K562 (cell line): ENCODE data around the gene DOK4. TPM values are rescaled to one million over a fixed set of nuclear protein-coding genes. Genes with fewer than 3 reads are reported as not detected.

ENCODE experiments used
- ATAC-seq: fragments of 200-7000 bp; cut with Tn5 transposase; 3 replicates; pipeline ENCODE4 v1.9.1; 2020; ENCODE audit warnings: moderate library complexity
- BruUV-seq: library from RNA; stranded (reverse); fragments of 400-500 nt; replicated peaks from 2 replicates; lab custom pipeline; 2021; lab: Mats Ljungman, UMichigan
- CTCF ChIA-PET: fragments of 300-600 bp; formaldehyde crosslinking; extraction: SDS; loops from one replicate; lab custom pipeline; 2021; ENCODE audit warnings: low intra/inter-chr PET ratio; lab: Yijun Ruan, JAX
- POLR2A ChIA-PET: fragments of 300-600, 350-650 bp; sonication (Branson Sonifier 250); formaldehyde crosslinking; extraction: SDS; loops from one replicate; lab custom pipeline; 2021; ENCODE audit warnings: antibody characterized with exemption, inconsistent platforms; lab: Yijun Ruan, JAX
- DNase-seq, 4 experiments: peaks; one replicate each; pipeline versions ENCODE4 v3.0.0 to v3.0.0-alpha.2; 2011 to 2018; ENCODE audit warnings: low spot score in 3 of 4, mixed read lengths in 3 of 4; ENCODE audit errors: extremely low read depth in 1 of 4
- FAIRE-seq: peaks from 2 replicates; lab custom pipeline; 2011; peaks lifted over from hg19 to GRCh38; lab: Jason Lieb, UNC
- H2AFZ ChIP-seq: 2 replicates; pipeline ENCODE4 v1.6.0; 2011; ENCODE audit warnings: low read depth, low read length, control low read depth, inconsistent platforms
- H3K27ac ChIP-seq: fragments of 200-600 bp; 3 replicates; pipeline ENCODE4 v1.8.0; 2011; ENCODE audit warnings: low read depth, mild to moderate bottlenecking, control low read depth, inconsistent platforms, low read length, moderate library complexity, mixed read lengths; ENCODE audit errors: extremely low read depth
- H3K27me3 ChIP-seq, 2 experiments: fragments of 300-600 bp in 1 of 2; 2 replicates in 1 of 2; 3 replicates in 1 of 2; pipeline versions ENCODE4 v1.6.0 to v1.8.0; 2011; ENCODE audit warnings: inconsistent platforms in 2 of 2, low read length in 2 of 2, mild to moderate bottlenecking in 1 of 2, mixed read lengths in 1 of 2, moderate library complexity in 1 of 2; ENCODE audit not compliant: control insufficient read depth in 2 of 2, insufficient read depth in 2 of 2
- H3K36me3 ChIP-seq: fragments of 300-600 bp; 3 replicates; pipeline ENCODE4 v1.8.0; 2011; ENCODE audit warnings: mild to moderate bottlenecking, low read length, inconsistent platforms; ENCODE audit not compliant: control insufficient read depth, insufficient read depth
- H3K4me1 ChIP-seq, 2 experiments: fragments of 200-600 bp in 1 of 2; replicated peaks in 1 of 2; 2 replicates in 1 of 2; 3 replicates in 1 of 2; pipeline versions ENCODE4 v1.5.1 to v1.8.0; 2011; ENCODE audit warnings: inconsistent platforms in 2 of 2, low read length in 2 of 2, mild to moderate bottlenecking in 1 of 2, mixed read lengths in 1 of 2, moderate library complexity in 1 of 2; ENCODE audit not compliant: control insufficient read depth in 2 of 2, insufficient read depth in 2 of 2
- H3K4me2 ChIP-seq: 2 replicates; pipeline ENCODE4 v1.6.1; 2011; ENCODE audit warnings: low read length, control low read depth, inconsistent platforms, mixed read lengths; ENCODE audit not compliant: insufficient read depth
- H3K4me3 ChIP-seq: fragments of 200-600 bp; sonication (generic), shearing (Covaris generic); 2 replicates; pipeline ENCODE4 v1.5.1; 2016; ENCODE audit warnings: control low read depth, inconsistent platforms
- H3K79me2 ChIP-seq: fragments of 200-600 bp; 3 replicates; pipeline ENCODE4 v1.8.0; 2011; ENCODE audit warnings: low read length, inconsistent platforms; ENCODE audit not compliant: control insufficient read depth, insufficient read depth
- H3K9ac ChIP-seq, 2 experiments: 2 replicates each; pipeline versions ENCODE4 v1.6.0 to v1.6.1; 2011; ENCODE audit warnings: low read depth in 2 of 2, low read length in 2 of 2, control low read depth in 1 of 2, inconsistent platforms in 1 of 2, mild to moderate bottlenecking in 1 of 2, mixed read lengths in 1 of 2; ENCODE audit not compliant: insufficient read depth in 1 of 2
- H3K9me1 ChIP-seq: one replicate; pipeline ENCODE4 v1.6.0; 2011; ENCODE audit warnings: inconsistent platforms, mild to moderate bottlenecking, low read length, moderate library complexity; ENCODE audit not compliant: control insufficient read depth, insufficient read depth
- H3K9me3 ChIP-seq: replicated peaks from 2 replicates; pipeline ENCODE4 v1.5.1; 2011; ENCODE audit warnings: low read depth, low read length, inconsistent platforms; ENCODE audit not compliant: control insufficient read depth, insufficient read depth
- H4K20me1 ChIP-seq: replicated peaks from 2 replicates; pipeline ENCODE4 v1.6.1; 2011; ENCODE audit warnings: low read length, inconsistent platforms, mixed read lengths; ENCODE audit not compliant: control insufficient read depth, insufficient read depth
- HNRNPK ChIP-seq: fragments of 200-400 bp; formaldehyde crosslinking; IDR thresholded peaks from one replicate; pipeline ENCODE4 v1.6.1; 2018; ENCODE audit warnings: mild to moderate bottlenecking, low read depth, low read length; ENCODE audit not compliant: poor library complexity, severe bottlenecking
- LARP7 ChIP-seq: fragments of 450-650 bp; IDR thresholded peaks from 2 replicates; pipeline ENCODE4 v1.6.1; 2016
- MCM5 ChIP-seq: fragments of 450-650 bp; IDR thresholded peaks from 2 replicates; pipeline ENCODE4 v1.6.1; 2016; ENCODE audit warnings: low read depth
- NELFE ChIP-seq: IDR thresholded peaks from 2 replicates; pipeline ENCODE4 v1.6.1; 2011; ENCODE audit warnings: mild to moderate bottlenecking; ENCODE audit not compliant: insufficient read depth, insufficient read length
- PKNOX1 ChIP-seq: fragments of 450-650 bp; IDR thresholded peaks from 2 replicates; pipeline ENCODE4 v1.6.1; 2016
- SMC3 ChIP-seq: conservative IDR thresholded peaks from 2 replicates; pipeline ENCODE4 v1.6.1; 2011; ENCODE audit warnings: low read depth, low read length, improper control_type of control experiment; ENCODE audit not compliant: insufficient read depth
- ZNF507 ChIP-seq: conservative IDR thresholded peaks from 2 replicates; pipeline ENCODE4 v1.6.1; 2017; ENCODE audit warnings: missing genetic modification characterization, missing compliant biosample characterization
- ZNF79 ChIP-seq: fragments of 250-450 bp; sonication (Bioruptor Pico); IDR thresholded peaks from 2 replicates; pipeline ENCODE4 v1.4.0; 2020; ENCODE audit warnings: low read depth, mild to moderate bottlenecking, moderate library complexity
- WGBS: fragments of 100-300 bp; shearing (Covaris generic); methylation state at CpG from one replicate; pipeline ENCODE4 v1.1.6; 2016; ENCODE audit warnings: low coverage, mixed read lengths; ENCODE audit not compliant: insufficient coverage; ENCODE audit errors: missing lambda C conversion rate; 5-methylcytosine and 5-hydroxymethylcytosine counted together
- in situ Hi-C: fragments of 300-500 bp; cut with MboI; formaldehyde crosslinking; loops from 4 replicates; pipeline ENCODE4 v1.15.0; 2018; ENCODE audit warnings: inconsistent platforms, mixed read lengths
- intact Hi-C: fragments of 100-400 bp; cut with micrococcal nuclease; formaldehyde crosslinking; loops from 2 replicates; pipeline ENCODE4 v1.14.2; 2022
- polyA plus RNA-seq, 8 experiments: library from polyadenylated mRNA; depleted of rRNA in 4 of 8; stranded (reverse) in 5 of 8; unstranded in 3 of 8; fragments of >200 nt; fragmentation: Nextera tagmentation in 2 of 8; fragmentation: Illumina TruSeq in 1 of 8; extraction: Ambion mirVana in 2 of 8; extraction: Trizol in 1 of 8; gene quantifications; 2 replicates each; pipeline versions ENCODE4 v1.2.1 to v1.2.3, GENCODE V29; 2011 to 2014; ENCODE audit warnings: inconsistent platforms in 1 of 8, missing spikeins in 1 of 8
- total RNA-seq, 7 experiments: library from RNA; depleted of rRNA in 6 of 7; stranded (reverse); fragments of >200 nt in 6 of 7; fragmentation: Illumina TruSeq in 2 of 7; extraction: Trizol in 2 of 7; gene quantifications; 2 replicates each; pipeline versions ENCODE4 v1.2.1 to v1.2.3, GENCODE V29; 2011 to 2021; ENCODE audit warnings: low replicate concordance in 1 of 7

DOK4 gene
- total and polyA plus RNA-seq, 9 of the 15 experiments (the other 6 are each of a cell fraction or from before 2014, with no cell fraction given): 0.10 to 14.4 (median 8.3) TPM

DNA sequence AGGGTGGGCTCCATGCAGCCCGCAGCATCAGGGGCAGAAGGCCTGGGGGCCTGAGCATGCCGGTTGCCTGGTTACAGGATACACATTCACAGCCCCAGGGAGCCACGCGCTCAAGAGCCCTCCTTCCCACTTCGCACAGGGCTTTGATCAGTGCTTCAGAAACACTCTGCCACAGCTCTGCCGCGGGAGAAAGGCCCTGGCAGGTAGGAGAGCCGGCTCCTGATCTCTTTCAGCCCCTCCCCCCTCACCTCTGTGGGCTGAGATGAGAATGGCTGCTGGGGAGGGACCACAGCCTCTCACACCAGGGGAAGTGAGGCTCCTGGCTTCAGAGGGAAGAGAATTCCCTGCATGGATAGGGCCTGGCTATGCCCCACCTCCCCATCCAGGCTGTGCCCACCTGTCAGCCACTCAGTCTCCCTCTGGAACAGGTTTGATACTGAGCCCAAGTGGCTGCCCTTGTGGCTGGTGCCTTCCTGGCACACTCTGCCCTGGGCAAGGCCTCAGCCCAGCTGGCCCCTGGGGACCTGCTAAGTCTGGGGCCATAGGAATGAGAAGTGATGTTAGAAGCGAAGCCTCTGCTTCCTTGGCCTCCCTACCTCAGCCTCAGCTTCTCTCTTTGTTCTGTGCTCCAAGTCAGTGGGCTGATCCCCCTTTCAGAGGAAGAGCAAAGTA lies 8.6 kb downstream of the DOK4 start:
- H3K27me3 ChIP-seq: no peaks in the 10 kb centered on the region
- POLR2A ChIA-PET: interaction anchor here (1.0 kb wide), 1 partner anchor 8 kb away, joined by 3 read pairs; no protein-coding TSS in a partner anchor
- no peak for ATAC-seq

More for the DNA sequence above, 8.6 kb downstream of the DOK4 start:
- BruUV-seq: no TSS peak
- no peaks in the 10 kb centered on the region for H3K9me1 ChIP-seq
- peaks cover 21 to 48% of the 10 kb centered on the region in 2 experiments for H3K4me1 ChIP-seq
- in situ Hi-C loops (loop anchor here (5.0 kb wide), 1 partner anchor 40 kb away; no protein-coding TSS in a partner anchor), intact Hi-C loops (no loop called here)
- H3K27ac ChIP-seq: no peak overlapping the region
- no peak for TF ChIP-seq SMC3
- no peak for TF ChIP-seq ZNF507 (tag)
- TF ChIP-seq PKNOX1: no peak
- no peak for TF ChIP-seq NELFE
- no peak for TF ChIP-seq LARP7
- no peak for TF ChIP-seq MCM5
- no peak for TF ChIP-seq ZNF79
- TF ChIP-seq HNRNPK: no peak
- no peaks in the 10 kb centered on the region for H3K79me2 ChIP-seq
- H3K9ac ChIP-seq: peak overlapping the region in 1 of 2 experiments; percentile 65; a peak in 2 of 4 replicates
- no peak for FAIRE-seq
- no peaks in the 10 kb centered on the region for H4K20me1 ChIP-seq
- 64% methylated on average over 8 of the region's 9 CpGs for WGBS
- no peak for DNase-seq
- CTCF ChIA-PET: no interaction called here
- no peak overlapping the region for H2AFZ ChIP-seq
- H3K4me2 ChIP-seq: no peak overlapping the region
- H3K36me3 ChIP-seq: peaks cover 14% of the 10 kb centered on the region; the same call in 1 of the 3 replicates
- no peaks in the 10 kb centered on the region for H3K9me3 ChIP-seq
- no peak overlapping the region for H3K4me3 ChIP-seq
